ENCODE results near the gene RRBP1. TPM values are rescaled to one million over a fixed set of nuclear protein-coding genes. Genes with fewer than 3 reads are reported as not detected.

Gene RRBP1
- total RNA-seq, 1 donor from 2014 or later, result 191 TPM

- ATAC-seq, result no peak
Observed at GRCh38 chr20:17625246-17626051, 56.6 kb downstream of the RRBP1 start.

GRCh38 chr20:17624551-17625245, 57.3 kb downstream of the RRBP1 start:
- ATAC-seq, result no peak
- DNase-seq (ENCODE audit: low spot score), result no peak

More at GRCh38 chr20:17625246-17626051, 56.6 kb downstream of the RRBP1 start:
- DNase-seq (ENCODE audit: low spot score), result no peak

GRCh38 chr20:17624070-17624469, 58.0 kb downstream of the RRBP1 start:
- DNase-seq (ENCODE audit: low spot score), result no peak
- ATAC-seq, result no peak

- DNase-seq (ENCODE audit: low spot score) (no peak), ATAC-seq (no peak)
Observed at GRCh38 chr20:17622851-17623508, 59.1 kb downstream of the RRBP1 start.

- DNase-seq (ENCODE audit: low spot score), result no peak
- ATAC-seq, result no peak
Observed at GRCh38 chr20:17622086-17622850, 59.8 kb downstream of the RRBP1 start.

DNA sequence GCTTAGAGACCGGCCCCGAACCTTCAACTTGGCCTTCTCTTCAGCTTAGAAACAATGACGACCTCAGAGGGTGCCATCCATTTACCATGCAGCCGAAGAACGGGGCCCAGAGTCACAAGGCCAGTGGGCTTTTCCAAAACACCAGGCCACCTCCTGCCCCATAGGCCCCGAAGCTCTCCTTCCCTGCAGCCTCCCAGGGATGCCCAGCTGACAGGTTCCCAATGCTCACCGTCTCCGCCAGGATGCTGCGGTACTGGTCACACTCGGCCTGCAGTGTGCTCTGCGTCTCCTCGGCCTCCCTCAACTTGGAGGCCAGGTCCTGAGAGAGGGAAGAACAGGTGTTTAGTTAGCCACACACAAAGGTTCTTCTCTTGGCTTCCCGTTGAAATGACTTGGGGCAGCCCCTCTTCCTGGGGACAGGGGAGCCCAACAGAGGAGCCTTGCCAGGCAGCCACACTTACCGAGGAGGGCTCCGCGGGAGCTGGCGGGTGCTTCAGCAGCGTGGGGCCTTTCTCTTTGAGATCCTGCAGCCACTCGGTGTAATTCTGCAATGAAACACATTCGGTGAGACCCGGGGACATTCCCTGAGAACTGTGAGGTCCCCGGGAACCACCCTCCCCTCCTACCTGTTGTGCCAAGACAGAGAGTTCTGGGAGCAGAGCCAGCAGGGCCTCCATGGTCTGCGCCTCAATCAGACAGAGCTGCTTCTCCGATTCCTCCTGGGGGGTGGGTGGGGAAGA, 60.6 kb downstream of the RRBP1 start:
- ATAC-seq, result no peak
- DNase-seq (ENCODE audit: low spot score), result no peak

DNA sequence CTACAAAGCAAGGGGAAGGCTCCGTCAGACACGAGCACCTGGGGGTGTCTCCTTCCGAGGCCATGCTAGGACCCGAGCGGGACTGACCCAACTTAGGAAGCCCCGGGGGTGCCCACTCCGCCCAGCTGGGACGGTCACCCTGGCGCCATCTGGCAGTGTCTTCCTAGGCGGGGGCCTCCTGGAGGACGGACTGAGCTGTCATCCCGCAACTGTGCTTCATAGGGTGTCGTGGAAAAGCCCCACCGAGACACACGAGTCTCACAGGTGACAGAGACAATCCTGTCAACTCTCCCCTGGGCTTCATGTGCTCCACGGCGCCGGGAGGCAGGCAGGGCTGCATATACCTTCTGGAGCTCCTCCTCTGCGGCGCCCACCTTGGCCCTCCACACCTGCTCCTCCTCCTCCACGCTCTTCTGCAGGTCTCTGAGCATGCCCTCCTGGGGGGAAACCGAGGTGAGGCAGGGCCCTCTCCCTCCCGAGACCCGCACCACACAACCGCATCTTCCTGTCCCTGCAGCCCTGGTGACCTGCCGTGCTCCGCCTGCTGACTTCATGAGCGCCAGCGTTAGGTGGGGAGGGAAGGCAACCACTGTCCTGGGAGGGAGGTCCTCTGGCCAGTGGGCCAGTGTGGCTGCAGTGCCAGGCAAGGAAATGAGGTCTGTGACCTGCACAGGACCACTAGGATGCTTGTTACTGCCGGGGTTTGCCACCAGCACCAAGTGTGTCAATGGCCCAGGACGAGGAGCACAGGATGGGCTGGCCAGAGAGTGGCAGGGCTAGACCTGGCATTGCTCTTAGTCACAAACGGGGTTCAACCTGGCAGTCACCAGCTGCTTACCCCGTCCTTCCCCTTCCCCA, 61.4 kb downstream of the RRBP1 start:
- no peak for ATAC-seq
- DNase-seq (ENCODE audit: low spot score), result no peak

GRCh38 chr20:17619351-17620093, 62.5 kb downstream of the RRBP1 start:
- ATAC-seq, result no peak
- DNase-seq (ENCODE audit: low spot score), result peak; percentile 44

DNA sequence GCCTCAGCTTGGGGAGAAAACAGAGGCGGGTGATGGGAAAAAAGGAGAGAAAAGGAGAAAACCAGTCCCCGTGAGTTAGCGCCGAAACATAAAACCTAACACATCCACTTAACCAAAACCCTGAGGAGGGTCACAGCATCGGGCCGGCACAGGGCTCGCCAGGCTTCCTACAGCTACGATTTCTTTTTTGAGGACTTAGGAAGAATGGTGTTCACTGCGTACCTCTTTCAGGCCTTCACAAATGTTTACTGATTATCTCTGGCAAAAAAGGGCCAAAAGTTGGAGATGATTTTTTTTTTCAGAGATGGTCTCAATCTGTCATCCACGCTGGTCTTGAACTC, 63.4 kb downstream of the RRBP1 start:
- DNase-seq (ENCODE audit: low spot score), result no peak
- no peak for ATAC-seq

DNA sequence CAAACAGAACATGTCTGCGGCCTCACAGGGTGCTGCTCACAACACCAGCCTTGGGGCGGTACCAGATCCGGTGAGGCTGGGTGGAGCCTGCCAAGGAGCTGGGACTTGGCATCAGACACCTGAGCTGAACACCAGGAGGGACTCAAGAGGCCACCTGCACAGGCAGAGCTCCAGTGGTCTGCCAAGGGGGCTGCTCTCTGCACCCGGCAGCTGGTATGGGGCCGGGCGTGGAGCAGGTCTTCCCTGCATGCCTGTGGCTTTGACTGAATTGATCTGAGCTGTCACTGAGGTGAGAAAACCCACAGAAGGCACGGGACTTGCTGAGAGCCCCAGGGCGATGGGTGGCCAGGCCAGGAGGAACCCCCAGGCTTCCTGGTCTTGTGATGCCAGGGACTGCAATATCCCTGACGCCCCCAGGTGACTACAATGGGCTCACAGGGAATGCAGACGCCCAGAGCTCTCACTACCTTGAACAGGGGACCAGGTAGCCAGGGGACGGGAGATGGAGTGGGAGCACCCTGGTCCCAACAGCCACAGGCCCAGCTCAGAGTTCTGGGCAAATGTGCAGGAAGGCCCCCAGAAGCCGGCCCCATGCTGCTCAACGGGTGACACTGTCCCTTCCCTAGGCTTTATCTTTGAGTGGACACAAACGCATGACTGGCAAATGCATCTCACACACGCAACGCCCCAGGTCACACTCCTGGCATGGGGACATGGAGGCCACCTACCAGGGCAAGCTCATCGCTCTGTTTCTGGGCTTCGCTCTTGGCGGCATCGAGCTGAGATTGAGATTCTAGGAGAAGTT, 64.0 kb downstream of the RRBP1 start:
- DNase-seq (ENCODE audit: low spot score) (peak; percentile 48), ATAC-seq (no peak)

DNA sequence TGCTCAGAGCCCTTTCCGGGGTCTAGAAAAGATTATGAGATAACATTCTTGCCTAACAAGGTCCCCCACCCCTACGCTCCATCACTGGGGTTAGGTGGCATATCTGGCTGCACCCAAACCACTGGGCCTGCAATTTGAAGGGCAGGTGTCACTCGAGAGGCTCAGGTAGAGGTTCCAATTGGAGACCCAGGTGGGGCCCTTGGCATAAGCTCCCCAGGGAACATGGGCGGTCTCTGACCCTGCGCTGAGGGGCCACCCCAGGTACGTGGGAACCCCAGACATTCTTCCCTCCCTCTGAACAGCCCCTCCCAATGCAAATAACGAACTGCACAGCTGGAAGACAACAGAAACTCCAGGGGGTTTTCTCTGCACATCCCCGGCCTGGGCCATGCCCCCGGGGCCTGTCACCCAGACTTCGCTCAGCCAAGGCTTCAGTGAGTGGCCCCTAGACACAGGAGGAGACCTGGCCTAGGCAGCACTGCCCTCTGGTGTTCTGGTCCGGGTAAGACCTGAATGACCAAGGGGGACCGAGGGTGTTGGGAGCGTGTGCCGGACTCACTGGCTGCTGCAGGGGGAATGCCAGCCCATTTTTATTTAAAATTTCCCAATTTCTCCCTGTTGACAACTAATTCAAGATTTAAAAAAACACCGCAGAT, 64.7 kb downstream of the RRBP1 start:
- peak; percentile 27 for ATAC-seq
- peak; percentile 50 for DNase-seq (ENCODE audit: low spot score)

DNA sequence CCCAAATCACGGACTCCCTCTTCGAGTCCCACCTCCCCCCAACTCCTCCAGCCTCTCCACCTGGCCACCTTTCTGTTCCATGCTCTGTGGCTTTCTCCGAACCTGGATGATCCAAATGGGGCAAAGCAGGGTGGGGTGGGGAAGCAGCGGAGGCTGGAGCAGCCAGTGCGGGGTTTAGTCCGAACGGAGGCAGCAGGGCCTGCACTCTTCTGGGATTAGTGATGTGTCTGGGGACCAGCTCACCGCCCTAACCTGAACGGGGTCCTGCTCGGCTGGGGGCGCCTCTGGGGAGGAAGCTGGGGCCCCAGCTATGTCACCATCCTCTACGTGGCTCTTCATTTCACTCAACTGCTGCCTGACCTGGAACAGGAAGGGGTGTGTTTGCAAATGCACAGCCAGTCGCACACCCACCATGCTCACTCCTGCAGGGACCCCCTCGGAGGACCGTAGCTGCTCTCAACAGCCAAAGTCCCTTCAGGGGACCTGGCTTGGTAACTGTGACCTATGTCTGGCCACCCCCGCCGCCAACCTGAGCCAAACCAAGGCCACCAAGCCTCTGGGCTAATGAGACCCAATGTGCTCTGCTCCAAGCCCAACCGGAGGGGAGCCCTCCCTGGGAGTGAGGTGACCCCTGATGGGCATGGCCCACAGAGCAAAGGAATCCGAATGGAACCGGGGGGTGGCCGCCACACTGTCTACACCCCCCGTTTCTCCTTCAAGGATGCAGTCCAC, 65.4 kb downstream of the RRBP1 start:
- DNase-seq (ENCODE audit: low spot score) (peak; percentile 43), ATAC-seq (no peak)

DNA sequence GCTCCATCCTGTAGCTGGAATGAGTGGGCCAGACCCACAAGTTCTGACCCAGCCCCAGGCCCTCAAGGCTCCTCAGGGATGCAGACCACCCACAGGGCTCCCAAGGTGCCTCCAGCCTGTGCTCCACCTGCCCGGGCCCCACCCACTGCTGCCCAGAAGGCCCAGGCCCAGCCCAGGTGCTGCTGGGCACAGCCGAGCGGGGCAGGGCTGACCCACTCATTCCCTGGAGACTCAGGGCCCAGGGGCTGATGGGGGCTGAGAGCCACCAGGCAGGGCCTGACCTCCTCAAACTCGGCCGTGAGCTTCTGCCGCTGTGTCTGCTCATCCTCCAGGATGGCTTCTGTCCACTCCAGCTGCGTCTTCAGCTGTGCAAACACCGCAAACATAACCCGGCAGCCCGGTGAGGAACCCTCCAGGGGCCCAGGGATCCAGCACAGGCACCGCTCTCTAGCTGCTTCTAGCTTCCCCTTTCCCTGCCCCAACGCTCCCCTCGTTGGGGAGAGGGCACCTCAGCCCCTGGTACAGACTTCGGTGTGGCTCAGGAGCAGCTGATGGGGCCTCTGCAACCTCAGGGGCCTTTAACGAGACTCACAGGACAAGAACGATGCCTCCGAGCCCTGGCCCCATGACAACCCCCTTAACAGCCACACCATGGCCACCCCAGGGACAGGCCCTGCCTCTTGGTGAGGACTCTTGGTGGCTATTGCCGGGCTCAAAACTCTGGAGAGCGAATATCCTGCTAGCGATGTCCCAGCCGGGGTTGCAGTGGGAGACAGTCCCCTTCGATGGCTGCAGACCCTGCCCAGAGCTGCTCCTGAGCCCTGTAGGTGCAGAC, 66.2 kb downstream of the RRBP1 start:
- ATAC-seq, result no peak
- DNase-seq (ENCODE audit: low spot score), result peak; percentile 44

DNA sequence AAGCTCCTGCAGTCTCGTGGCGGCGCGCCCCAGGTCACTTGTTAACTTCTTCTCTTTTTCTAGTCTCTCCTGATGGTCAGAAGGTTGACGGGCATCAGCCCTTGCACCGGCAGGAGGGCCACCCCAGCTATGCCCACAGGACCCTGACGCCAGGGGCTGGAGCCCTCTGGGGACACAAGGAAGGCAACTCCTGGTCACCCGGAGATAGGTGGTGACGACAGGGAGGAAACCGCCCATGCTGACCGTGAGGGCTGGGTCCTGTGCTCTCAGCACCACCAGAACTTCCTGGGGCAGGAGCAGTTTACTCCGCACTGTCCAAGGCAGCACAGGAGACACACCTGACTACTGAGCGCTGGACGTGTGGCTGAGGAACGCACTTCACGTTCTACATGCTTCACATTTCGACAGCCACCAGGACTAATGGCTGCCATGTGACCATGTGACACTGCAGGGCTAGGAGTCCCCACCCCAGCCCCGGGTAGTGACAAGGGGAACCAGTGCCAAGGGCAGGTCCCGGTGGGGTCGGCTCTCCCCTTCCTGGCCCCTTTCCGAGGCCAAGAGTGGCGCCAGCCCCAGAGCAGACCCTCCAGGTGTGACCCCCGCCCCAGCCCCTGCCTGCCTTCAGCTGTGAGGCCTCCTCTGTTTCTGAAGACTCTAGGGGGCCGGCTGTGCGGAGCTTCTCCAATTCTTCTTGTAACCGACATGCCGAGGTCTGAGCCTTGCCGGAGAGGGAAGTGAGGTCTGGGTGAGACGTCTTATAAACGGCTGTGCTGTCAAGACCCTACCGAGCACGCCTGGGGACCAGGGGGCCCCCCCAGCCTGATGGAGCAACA, 67.0 kb downstream of the RRBP1 start:
- DNase-seq (ENCODE audit: low spot score), result peak; percentile 48
- no peak for ATAC-seq
